EH (cell line): ENCODE data around the gene HSPB2.
"Not testable (repeated sequence)": the region's sequence is repeated elsewhere in the genome, so short reads cannot be mapped to it uniquely, and the experiment has no call there.

Experiments used
- DNase-seq: peaks from one replicate; pipeline ENCODE4 v3.0.0-alpha.2; 2015; ENCODE audit warnings: low read depth

Gene HSPB2, protein sequence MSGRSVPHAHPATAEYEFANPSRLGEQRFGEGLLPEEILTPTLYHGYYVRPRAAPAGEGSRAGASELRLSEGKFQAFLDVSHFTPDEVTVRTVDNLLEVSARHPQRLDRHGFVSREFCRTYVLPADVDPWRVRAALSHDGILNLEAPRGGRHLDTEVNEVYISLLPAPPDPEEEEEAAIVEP

DNA sequence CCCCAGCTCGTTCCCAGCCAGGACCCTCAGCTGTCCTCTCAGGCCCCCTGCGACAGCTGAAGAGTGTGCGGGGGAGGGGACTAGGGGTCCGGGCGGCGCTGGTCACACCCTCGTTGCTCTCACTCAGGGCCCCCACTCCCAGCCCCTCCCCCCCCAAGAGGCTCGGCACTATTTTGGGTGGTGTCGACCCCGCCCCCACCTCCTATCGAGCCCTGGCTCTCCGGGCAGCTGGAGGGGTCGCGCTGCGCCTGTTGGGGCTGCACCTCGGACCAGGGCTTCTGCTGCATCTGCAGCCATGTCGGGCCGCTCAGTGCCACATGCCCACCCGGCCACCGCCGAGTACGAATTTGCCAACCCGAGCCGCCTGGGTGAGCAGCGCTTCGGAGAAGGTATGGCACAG, at the start of gene HSPB2:
Gene HSPB2, plus strand, starts transcription at position 200 of the 400 bp plus-strand sequence. Its CDS starts 96 bp downstream, at position 296.
- peak; percentile 20 for DNase-seq

DNA sequence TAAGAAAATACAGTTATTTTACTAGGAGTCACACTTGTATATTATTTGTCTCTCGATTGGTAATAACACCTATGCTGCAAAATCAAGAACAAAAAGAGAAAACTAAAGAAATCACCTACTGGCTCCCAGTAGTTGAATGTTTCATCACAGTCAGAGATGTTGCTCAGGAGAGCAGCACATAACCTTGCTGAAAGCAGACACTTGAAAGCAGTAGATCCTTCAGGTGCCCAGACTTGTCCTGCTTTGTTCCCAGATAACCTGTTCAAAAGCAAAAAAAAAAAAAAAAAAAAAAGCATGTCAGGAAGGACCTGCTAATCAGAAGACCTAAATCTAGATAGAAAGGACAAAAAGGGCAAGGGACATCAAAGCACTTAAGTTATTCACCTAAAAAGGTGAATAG, 42.4 kb upstream of the HSPB2 start:
- DNase-seq = no peak

DNA sequence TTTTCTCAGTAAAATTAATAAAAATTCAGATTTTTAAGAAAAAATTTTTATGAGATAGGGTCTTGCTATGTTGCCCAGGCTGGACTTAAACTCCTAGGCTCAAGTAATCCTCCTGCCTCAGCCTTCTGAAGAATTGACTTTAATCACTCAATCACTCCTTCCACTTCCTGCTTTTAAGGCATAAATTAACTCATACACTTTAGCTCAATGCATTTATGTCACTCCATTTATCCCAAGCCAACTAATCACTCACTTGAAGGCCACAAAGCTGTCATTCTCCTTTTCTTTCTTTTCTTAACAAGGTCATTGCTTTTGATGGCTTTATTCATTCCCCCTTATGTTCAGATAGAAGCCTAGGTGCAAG, 42.0 kb upstream of the HSPB2 start:
- no peak for DNase-seq

DNA sequence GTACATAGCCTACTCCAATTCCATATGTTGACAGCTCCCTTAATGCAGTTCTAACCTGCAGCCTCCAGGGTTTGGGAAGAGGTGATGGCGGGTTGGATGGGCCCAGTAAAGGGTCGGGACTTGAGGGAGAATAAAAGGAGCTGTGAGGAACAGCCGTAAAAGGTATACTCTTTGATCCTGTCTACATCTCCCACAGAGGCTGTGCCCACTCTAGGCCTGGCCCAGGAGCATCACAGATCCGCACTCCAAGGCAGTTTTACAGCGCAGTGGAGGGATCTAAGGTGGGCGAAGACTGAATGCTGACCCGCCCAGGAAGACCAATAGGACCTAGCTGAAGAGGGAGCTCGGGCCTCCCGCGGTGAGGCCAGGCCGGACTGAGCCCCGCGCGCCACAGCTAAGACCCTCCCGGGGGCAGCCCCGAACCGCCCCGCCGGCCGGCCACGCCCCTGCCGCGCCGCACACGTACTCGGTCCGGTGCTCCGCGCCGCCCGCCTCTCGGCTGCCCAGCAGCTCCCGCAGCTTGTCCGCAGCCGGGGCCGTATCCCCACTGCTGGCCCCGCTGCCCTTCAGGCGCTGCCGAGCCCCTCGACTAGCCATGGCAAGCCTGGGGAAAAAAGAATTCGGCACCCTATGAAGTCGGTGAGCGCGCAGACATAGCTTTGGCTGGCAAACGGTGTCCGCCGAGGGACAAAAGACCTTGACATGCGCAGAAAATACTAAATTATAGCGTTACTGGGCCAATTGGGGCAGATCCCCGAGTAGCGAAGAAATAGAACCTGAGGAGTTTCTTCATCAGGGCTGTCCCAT, 41.4 kb upstream of the HSPB2 start, which contains the start of gene ALG9:
Gene ALG9, minus strand, starts transcription at position 696 of the 807 bp plus-strand sequence. Its CDS starts 99 bp downstream, at position 597.
- peak; percentile 80 for DNase-seq

DNA sequence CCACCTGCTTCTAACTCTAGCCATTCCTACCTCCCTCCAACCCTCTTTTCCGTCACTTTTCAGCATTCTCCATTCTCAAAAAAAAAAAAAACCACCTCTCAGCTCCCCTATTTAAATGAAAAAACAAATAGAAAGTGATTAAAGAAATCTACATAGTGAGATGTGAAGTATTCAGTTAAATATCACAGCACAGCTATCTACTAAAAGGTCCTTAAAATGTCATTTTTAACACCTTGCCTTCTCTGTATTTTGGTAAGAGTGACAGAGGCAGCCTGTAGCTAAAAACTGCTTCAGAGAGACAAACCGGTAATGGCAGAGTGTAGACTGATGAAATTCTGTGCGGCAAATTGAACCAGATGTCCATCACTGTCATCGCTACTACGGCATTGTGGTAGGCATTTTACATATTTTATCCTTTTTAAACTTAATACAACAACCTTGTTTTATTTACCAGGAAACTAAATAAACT, 40.8 kb upstream of the HSPB2 start:
- DNase-seq = peak; percentile 17

DNA sequence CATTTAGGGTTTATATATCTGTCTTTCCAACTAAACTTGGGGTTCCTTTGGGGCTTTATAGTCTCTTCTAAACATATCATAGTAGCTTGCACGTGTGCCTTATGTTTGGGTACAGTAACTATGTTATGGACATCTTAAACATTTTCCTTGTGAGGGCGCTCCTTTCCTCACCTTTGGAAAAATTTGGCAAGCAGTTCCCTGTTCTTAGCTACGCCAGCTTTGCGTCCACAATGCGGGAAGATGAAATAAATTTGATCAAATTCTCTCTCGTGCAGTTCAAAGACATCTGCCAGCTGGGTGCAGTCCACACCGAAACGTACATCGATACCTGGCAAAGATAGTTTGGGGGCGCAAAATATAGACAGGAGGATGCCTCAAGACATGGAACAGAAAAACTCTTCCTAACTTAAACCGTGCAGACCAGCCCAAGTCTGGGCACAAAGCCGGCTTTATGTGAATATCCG, 34.1 kb upstream of the HSPB2 start:
- peak; percentile 42 for DNase-seq

DNA sequence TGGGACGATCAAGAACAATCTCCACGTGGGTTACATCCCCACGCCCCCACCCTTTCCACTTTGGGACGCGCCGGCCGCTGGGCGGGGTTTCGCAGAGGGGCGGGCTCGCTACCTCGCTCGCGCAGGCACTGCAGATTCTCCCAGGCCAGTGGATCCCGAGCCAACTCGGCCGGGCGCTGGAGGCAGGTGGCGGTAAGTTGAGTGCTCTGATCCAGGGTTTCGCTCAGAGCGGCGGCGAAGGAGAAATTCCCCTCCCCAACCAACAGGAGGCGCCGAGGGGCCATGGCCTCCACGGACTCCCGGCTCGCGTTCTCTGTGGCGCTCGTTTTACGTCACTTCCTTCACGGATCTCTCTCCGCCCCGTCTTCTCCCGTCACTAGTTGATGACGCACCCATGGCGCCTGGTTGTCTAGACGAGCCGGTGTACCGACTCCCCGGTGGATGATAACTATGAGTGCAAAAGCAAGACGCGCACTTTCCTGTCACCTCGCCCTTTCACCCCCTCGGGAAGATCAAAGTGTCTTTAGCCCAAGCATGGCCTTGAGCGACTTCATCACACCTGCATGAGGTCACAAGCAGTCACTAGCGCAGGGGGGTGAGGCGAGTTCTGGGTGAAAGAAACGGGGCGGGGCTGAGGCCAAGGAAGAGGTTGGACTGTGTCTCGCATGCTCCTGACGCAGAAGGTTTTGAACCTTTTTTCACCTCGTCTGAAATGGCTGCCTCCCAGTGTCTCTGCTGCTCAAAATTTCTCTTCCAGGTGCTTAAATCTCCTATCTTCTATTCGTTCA, 33.5 kb upstream of the HSPB2 start, which contains the start of the genes CFAP68 and FDXACB1:
Gene CFAP68, plus strand, starts transcription at position 693 of the 788 bp plus-strand sequence. Its CDS starts 20 bp downstream, at position 713.
Gene FDXACB1, minus strand, starts transcription at position 317 of the 788 bp plus-strand sequence. Its CDS starts 33 bp downstream, at position 284.
- DNase-seq = peak; percentile 97

DNA sequence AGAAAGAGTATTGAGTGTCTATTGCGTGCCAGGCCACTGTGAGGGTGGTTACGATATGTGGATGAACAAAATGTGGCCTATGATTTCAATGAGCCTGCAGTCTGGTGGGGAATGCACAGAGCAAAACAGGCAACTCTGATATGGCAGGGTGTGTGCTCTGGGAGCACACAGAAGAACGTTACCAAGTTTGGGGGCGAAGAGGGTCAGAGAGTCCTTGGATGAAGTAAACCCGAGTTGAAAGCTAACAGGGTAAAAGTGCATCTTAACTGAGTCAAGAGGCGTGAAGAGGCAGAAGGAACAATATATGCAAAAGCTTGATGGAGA, 32.9 kb upstream of the HSPB2 start:
- no peak for DNase-seq

DNA sequence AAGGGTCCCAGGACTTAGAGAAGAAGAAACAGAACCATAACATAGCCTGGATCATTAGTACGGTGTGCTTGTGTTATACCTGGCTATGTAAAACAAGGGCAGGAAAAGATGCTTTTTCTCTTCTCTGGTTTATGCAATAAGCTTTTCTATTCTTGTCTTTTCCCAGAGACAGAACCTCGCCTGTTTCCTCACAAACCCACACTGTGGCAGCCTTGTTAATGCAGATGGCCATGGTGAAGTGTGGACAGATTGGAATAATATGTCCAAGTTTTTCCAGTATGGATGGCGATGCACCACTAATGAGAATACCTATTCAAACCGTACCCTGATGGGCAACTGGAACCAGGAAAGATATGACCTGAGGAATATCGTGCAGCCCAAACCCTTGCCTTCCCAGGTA, 30.3 kb upstream of the HSPB2 start:
- no peak for DNase-seq

DNA sequence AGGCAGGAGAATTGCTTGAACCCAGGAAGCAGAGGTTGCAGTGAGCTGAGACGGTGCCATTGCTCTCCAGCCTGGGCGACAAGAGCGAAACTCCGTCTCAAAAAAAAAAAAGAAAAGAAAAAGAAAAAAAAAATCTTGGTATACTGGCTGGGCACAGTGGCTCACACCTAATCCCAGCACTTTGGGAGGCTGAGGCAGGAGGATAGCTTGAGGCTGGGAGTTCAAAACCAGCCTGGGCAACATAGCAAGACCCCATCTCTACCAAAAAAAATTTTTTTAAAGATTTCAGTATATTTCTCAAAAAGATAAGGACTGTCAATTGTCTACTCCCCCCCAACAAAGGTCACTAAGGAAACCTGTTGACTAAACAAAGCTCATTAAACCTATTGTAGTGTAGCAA, 27.5 kb upstream of the HSPB2 start:
- DNase-seq = not testable (repeated sequence)

DNA sequence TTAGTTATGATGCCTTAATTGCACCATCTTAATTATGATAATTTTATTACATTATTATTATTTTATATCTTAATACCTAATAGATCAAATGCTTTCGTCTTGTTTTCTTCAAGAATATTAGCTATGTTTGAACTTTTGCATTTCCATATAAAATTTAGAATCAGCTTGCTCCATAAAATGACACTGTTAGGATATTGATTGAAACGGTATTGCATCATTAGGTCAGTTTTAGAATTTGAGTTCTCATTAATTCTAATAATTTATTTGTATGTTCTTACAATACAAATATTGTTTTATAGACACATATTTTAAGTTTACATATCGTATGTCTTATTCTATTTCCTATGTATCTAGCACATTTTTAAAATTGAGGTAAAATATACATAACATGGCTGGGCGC, 26.5 kb upstream of the HSPB2 start:
- no peak for DNase-seq

DNA sequence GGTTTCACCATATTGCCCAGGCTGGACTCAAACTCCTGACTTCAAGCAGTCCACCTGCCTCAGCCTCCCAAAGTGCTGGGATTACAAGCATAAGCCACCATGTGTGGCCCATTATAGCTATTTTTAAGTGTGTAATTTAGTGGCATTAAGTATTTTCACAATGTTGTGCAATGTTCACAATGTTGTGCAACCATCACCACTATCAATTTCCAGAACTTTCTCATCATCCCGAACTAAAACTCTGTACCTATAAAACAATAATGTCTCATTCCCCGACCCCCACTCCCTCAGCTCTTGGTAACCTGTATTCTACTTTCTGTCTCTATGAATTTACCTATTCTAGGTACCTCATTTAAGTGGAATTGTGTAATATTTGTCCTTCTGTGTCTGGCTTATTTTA, 25.7 kb upstream of the HSPB2 start:
- DNase-seq = no peak

DNA sequence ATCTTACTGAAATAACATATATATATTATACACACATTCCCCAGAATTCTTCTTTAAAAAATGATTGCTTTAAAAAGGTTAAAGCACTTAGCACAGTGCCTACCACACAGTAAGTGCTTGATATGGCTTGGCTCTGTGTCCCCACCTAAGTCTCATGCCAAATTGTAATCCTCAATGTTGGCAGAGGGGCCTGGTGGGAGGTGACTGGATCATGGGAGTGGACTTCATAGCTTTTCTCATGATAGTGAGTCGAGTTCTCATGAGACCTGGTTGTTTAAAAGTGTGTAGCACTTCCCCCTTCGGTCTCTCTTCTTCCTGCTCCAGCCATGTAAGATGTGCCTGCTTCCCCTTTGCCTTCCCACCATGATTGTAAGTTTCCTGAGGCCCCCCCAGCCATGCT, 7.1 kb upstream of the HSPB2 start:
- DNase-seq = peak; percentile 18

DNA sequence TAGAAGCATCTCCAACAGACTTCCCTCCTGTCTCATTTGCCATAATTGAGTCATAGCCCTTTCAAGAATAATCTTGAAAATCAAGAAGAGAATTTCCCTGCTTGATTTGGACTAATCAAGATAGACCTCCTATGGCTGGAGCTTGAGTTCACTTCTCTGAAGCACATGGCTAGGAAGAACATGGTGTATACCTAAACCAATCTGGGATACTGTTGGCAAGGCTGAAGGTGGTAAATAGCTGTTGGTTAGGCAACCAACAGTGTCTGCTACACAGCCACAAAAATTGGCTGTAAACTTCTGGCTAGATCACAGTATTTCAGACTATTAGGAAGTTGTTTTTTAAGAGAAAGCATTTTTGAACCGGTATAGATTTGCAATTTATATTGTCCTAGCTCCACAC, 5.9 kb upstream of the HSPB2 start:
- no peak for DNase-seq

DNA sequence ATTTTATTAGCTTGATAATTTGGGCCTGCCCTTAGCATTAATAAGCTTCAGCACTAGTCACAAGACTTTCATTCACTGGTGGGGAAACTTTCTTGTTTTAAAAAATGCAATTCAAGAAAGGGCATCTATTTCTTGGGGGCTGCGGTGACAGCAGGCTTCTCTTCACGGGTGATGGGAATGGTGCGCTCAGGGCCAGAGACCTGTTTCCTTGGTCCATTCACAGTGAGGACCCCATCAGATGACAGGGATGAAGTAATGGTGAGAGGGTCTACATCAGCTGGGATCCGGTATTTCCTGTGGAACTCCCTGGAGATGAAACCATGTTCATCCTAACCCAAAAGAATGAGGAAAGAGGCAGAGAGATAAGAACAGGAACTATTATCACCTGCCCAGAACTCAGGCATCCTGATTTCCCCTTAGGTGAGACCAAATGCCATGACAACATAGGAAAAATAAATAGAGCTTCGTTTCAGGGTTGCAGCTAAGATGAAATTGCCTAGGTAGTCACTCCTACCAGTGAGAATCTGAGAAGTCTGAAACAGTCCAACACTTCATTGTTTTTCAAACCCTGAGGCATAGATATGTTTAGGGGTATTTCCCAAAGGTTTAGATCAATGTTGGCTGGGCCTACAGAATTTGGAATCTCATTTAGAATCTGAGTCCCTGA, 3.8 kb upstream of the HSPB2 start:
- DNase-seq = no peak

DNA sequence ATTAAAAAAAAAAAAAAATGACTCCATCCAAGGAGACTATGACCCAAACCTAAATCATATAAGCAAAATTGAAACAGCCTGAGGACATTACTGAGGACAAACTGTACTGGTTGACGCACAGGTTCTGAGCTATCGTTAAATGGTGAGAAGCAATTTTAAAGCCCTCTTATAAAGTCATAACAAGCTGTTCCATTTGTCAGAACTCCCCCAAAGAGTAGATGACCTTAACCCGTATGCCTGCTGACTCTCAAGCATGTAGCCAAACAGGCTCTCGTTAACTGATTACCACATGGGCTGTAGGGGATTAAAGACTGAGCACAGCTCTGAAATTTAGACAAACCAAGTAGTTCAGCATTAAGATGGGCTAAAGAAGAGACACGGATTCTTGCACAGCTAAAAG, 3.2 kb upstream of the HSPB2 start:
- no peak for DNase-seq

DNA sequence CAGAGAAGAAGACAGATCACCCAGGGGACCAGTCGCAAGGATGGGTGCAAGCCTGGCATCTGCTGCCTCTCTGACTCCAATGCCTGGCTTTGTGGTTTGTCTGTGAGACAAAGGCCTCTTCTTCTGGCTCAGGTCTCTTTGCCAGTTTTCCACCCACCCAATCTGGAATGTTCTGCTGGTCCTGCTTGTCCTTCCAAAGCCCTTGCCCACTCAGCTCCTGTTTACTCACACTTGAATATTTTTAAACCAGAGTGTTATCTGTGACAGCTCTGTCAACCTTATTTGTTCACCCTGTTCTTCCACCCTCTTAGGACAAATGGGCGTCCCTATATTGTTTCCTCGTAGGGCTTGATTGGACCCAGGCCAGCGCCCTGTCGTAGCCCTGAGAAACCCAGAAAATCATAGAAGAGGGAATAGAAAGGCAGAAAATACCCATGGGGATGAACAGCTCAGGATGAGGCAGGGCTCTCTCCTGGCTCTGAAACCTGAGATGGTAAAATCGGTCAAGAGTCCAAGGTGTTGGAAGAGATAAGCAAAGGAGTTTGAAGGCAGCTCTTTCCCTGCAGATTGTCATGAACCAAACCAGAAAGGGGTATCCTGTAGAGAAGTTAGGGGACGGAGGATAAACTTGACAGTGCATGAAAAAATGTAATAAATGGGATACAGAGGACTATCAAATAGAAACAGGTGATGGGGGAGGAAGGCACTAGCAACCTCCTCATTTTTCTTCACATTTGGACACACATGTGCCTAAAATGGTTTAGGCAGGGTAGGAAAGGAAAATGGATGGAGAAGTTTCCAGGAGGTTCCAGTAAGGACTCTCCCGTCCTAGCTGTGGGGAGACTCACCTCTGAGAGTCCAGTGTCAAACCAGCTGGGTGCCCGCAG, 1.6 kb upstream of the HSPB2 start:
- DNase-seq = peak; percentile 14

DNA sequence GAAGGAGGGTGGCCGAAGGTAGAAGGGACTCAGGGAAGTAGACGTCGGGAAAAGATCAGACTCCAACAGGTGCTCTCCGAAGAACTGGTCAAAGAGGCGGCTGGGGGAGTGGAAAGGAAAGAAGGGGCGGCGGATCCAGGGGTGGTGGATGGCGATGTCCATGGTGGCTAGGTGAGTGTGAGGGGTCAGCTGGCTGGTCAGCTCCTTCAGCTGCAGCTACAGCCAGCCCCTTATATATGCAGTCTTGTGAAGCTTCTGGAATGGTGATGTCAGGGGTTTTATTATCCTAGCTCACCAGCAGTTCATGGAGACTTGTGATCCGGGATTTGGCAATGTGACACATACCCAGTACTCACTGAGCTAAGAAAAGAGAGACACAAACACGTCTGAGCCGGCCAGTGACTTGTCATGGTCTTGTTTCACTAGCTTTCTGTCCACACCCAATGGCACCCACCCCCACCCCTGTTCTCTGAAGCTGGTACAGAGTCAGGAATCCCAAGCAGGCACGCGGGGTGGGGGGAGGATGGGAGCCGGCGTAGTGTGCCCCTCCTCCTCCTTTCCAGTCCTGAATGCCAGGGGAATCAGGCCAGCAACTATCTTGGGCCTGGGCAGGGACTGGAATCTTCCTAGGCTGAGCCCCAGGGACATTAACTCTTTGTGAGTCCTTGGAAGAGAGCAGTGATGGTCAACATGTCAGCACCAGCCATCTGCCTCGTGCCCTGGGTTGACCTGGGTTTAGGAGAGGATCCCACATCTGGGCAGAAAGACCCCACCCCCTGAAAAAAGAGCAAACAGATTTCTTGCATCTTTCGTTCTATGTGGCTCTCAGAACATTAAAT, 752 bp upstream of the HSPB2 start, which contains the start of gene CRYAB:
Gene CRYAB, minus strand, starts transcription at position 208 of the 839 bp plus-strand sequence. Its CDS starts 46 bp downstream, at position 162.
- DNase-seq = peak; percentile 100

DNA sequence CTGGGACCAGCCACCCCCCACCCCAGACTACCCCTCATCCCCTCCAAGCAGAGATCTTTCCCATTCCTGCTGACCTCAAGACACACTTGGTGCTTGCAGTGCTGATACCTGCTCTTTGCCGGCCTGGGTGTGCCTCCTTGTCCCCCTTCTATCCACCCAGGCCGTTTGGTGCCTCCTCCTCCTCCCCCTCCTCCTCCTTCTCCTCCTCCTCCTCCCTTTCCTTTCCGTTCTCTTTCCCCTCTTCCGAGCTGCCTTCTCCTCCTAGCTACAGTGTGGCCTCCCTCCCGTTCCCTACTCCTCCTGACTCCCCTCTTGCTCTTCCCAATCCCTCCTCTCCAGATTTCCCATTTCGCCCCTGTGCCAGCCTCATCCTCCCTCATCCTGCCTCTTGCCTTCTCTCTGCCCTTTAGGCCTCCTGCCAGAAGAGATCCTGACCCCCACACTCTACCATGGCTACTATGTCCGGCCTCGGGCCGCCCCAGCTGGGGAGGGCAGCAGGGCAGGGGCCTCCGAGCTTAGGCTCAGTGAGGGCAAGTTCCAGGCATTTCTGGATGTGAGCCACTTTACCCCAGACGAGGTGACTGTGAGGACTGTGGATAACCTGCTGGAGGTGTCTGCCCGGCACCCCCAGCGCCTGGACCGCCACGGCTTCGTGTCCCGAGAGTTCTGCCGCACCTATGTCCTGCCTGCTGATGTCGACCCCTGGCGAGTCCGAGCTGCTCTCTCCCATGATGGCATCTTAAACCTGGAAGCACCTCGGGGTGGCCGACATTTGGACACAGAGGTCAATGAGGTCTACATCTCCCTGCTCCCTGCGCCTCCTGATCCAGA, 712 bp downstream of the HSPB2 start:
- DNase-seq = peak; percentile 71
